HepG2 (cell line): ENCODE data around the gene MYO5B. TPM values are rescaled to one million over a fixed set of nuclear protein-coding genes. Genes with fewer than 3 reads are reported as not detected.

Experiments used
- ATAC-seq: fragments of 200-7000 bp; cut with Tn5 transposase; 3 replicates; pipeline ENCODE4 v1.9.1; 2020; ENCODE audit warnings: mild to moderate bottlenecking, moderate library complexity
- BruUV-seq: library from RNA; stranded (reverse); fragments of 400-500 nt; replicated peaks from 2 replicates; lab custom pipeline; 2021; lab: Mats Ljungman, UMichigan
- CTCF ChIA-PET: fragments of 300-600 bp; formaldehyde crosslinking; extraction: SDS; loops from one replicate; lab custom pipeline; 2021; ENCODE audit warnings: low total read pairs, inconsistent platforms, low intra/inter-chr PET ratio; lab: Yijun Ruan, JAX
- POLR2A ChIA-PET: fragments of 350-600 bp; sonication (Branson Sonifier 250); formaldehyde crosslinking; loops from one replicate; lab custom pipeline; 2020; ENCODE audit warnings: antibody characterized with exemption, inconsistent platforms; lab: Yijun Ruan, JAX
- DNase-seq: peaks from one replicate; pipeline ENCODE4 v3.0.0-alpha.2; 2015; ENCODE audit warnings: low spot score
- FAIRE-seq: peaks from 3 replicates; lab custom pipeline; 2011; peaks lifted over from hg19 to GRCh38; lab: Jason Lieb, UNC
- H2AFZ ChIP-seq: one replicate; pipeline ENCODE4 v1.6.1; 2011; ENCODE audit warnings: low read length, inconsistent platforms
- H3K27ac ChIP-seq: fragments of 300-600 bp; 3 replicates; pipeline ENCODE4 v1.8.0; 2011; ENCODE audit warnings: mixed run types, mild to moderate bottlenecking, mixed read lengths, low read length, inconsistent platforms; ENCODE audit not compliant: insufficient read depth; ENCODE audit errors: extremely low read length
- H3K27me3 ChIP-seq, 2 experiments: fragments of 200-600 bp in 1 of 2; 2 replicates in 1 of 2; 3 replicates in 1 of 2; pipeline versions ENCODE4 v1.6.0 to v1.8.0; 2011; ENCODE audit warnings: low read length in 2 of 2, mild to moderate bottlenecking in 2 of 2, moderate library complexity in 2 of 2, inconsistent platforms in 1 of 2; ENCODE audit not compliant: insufficient read depth in 2 of 2, control insufficient read depth in 1 of 2
- H3K36me3 ChIP-seq, 2 experiments: fragments of 200-600 bp in 1 of 2; replicated peaks in 1 of 2; 2 replicates in 1 of 2; 3 replicates in 1 of 2; pipeline versions ENCODE4 v1.5.1 to v1.8.0; 2011; ENCODE audit warnings: low read length in 2 of 2, inconsistent platforms in 1 of 2; ENCODE audit not compliant: insufficient read depth in 2 of 2, control insufficient read depth in 1 of 2
- H3K4me1 ChIP-seq: 2 replicates; pipeline ENCODE4 v1.5.1; 2012; ENCODE audit warnings: low read length, inconsistent platforms; ENCODE audit not compliant: insufficient read depth
- H3K4me2 ChIP-seq: 2 replicates; pipeline ENCODE4 v1.6.0; 2011; ENCODE audit warnings: low read depth, low read length, inconsistent platforms
- H3K4me3 ChIP-seq, 3 experiments: fragments of 200-600 bp in 1 of 3; sonication (generic), shearing (Covaris generic) in 1 of 3; replicated peaks in 1 of 3; 2 replicates each; pipeline ENCODE4 v1.5.1; 2011 to 2016; ENCODE audit warnings: low read length in 3 of 3, inconsistent platforms in 2 of 3, low read depth in 2 of 3, mild to moderate bottlenecking in 2 of 3, control low read depth in 1 of 3, mixed read lengths in 1 of 3; ENCODE audit not compliant: insufficient read depth in 1 of 3
- H3K79me2 ChIP-seq: one replicate; pipeline ENCODE4 v1.6.1; 2011; ENCODE audit warnings: low read length, inconsistent platforms; ENCODE audit not compliant: insufficient read depth
- H3K9ac ChIP-seq: 2 replicates; pipeline ENCODE4 v1.6.0; 2011; ENCODE audit warnings: mild to moderate bottlenecking, low read depth, low read length, inconsistent platforms; ENCODE audit not compliant: insufficient read depth
- H3K9me3 ChIP-seq: 2 replicates; pipeline ENCODE4 v1.5.1; 2012; ENCODE audit warnings: mild to moderate bottlenecking, low read length
- H4K20me1 ChIP-seq: 2 replicates; pipeline ENCODE4 v1.6.0; 2011; ENCODE audit warnings: inconsistent platforms, mild to moderate bottlenecking, low read length, moderate library complexity; ENCODE audit not compliant: insufficient read depth
- ELF1 ChIP-seq: sonication (generic); formaldehyde crosslinking; IDR thresholded peaks from 2 replicates; pipeline ENCODE4 v1.4.0; 2020; ENCODE audit warnings: missing genetic modification reagents
- ERF ChIP-seq: IDR thresholded peaks from 2 replicates; pipeline ENCODE4 v1.6.1; 2018; ENCODE audit warnings: missing biosample characterization, missing genetic modification reagents
- KAT8 ChIP-seq: IDR thresholded peaks from 2 replicates; pipeline ENCODE4 v1.6.1; 2016; ENCODE audit warnings: missing genetic modification reagents, missing compliant biosample characterization
- MED13 ChIP-seq: sonication (generic); formaldehyde crosslinking; IDR thresholded peaks from 2 replicates; pipeline ENCODE4 v1.5.0; 2020; ENCODE audit warnings: missing genetic modification reagents
- MTF2 ChIP-seq: sonication (generic); formaldehyde crosslinking; IDR thresholded peaks from 2 replicates; pipeline ENCODE4 v1.5.0; 2020; ENCODE audit warnings: missing genetic modification reagents, borderline replicate concordance
- NFYC ChIP-seq: IDR thresholded peaks from 2 replicates; pipeline ENCODE4 v1.6.1; 2016; ENCODE audit warnings: missing genetic modification reagents, missing compliant biosample characterization
- PHB2 ChIP-seq: fragments of 450-650 bp; IDR thresholded peaks from 2 replicates; pipeline ENCODE4 v1.6.1; 2018; ENCODE audit not compliant: partially characterized antibody
- SP5 ChIP-seq: IDR thresholded peaks from 2 replicates; pipeline ENCODE4 v1.6.1; 2016; ENCODE audit warnings: low read depth, borderline replicate concordance
- ZIK1 ChIP-seq: sonication (generic); formaldehyde crosslinking; IDR thresholded peaks from 2 replicates; pipeline ENCODE4 v1.5.0; 2020; ENCODE audit warnings: mild to moderate bottlenecking, low read depth, missing genetic modification reagents, borderline replicate concordance
- ZNF724P ChIP-seq: sonication (generic); formaldehyde crosslinking; IDR thresholded peaks from 2 replicates; pipeline ENCODE4 v1.8.0; 2022; ENCODE audit warnings: missing genetic modification reagents, borderline replicate concordance
- ZNF740 ChIP-seq: sonication (generic); formaldehyde crosslinking; IDR thresholded peaks from 2 replicates; pipeline ENCODE4 v1.4.0; 2020; ENCODE audit warnings: missing genetic modification reagents
- WGBS: methylation state at CpG from one replicate; pipeline ENCODE4 v1.1.6; 2017; ENCODE audit warnings: low lambda C conversion rate; 5-methylcytosine and 5-hydroxymethylcytosine counted together
- in situ Hi-C: cut with HindIII; loops from 2 replicates; pipeline ENCODE4 v1.10.0; 2017; ENCODE audit warnings: low pct_unique_long_range_greater_than_20kb; ENCODE audit not compliant: extremely low pct_ligation_motif_present
- intact Hi-C: fragments of 100-400 bp; cut with micrococcal nuclease; formaldehyde crosslinking; loops from one replicate; pipeline ENCODE4 v1.10.0; 2022; ENCODE audit not compliant: unreplicated experiment
- polyA plus RNA-seq, 8 experiments: library from polyadenylated mRNA; depleted of rRNA in 3 of 8; stranded (reverse) in 7 of 8; unstranded in 1 of 8; fragments of >200 nt; fragmentation: Illumina TruSeq in 4 of 8; extraction: Trizol in 4 of 8; gene quantifications; 2 replicates each; pipeline versions ENCODE4 v1.2.1 to v1.2.3, GENCODE V29; 2011 to 2016; ENCODE audit warnings: low read depth in 4 of 8, missing spikeins in 1 of 8, mixed read lengths in 1 of 8; ENCODE audit not compliant: insufficient read depth in 1 of 8
- total RNA-seq, 5 experiments: library from RNA; depleted of rRNA; stranded (reverse); fragments of >200 nt; fragmentation: Illumina TruSeq; extraction: Trizol; gene quantifications; 2 replicates each; pipeline ENCODE4 v1.2.3, GENCODE V29; 2016; ENCODE audit warnings: low read depth in 1 of 5
- TF ChIP-seq, protein P1 (sequence below): sonication (generic); formaldehyde crosslinking; IDR thresholded peaks from 2 replicates; pipeline ENCODE4 v1.5.0; 2020; ENCODE audit warnings: mild to moderate bottlenecking, missing genetic modification reagents, moderate library complexity

The MYO5B gene
- total and polyA plus RNA-seq, 2 of the 13 experiments (the other 11 are each of a cell fraction or from before 2014, with no cell fraction given) = 13.1 to 24.0 TPM

DNA sequence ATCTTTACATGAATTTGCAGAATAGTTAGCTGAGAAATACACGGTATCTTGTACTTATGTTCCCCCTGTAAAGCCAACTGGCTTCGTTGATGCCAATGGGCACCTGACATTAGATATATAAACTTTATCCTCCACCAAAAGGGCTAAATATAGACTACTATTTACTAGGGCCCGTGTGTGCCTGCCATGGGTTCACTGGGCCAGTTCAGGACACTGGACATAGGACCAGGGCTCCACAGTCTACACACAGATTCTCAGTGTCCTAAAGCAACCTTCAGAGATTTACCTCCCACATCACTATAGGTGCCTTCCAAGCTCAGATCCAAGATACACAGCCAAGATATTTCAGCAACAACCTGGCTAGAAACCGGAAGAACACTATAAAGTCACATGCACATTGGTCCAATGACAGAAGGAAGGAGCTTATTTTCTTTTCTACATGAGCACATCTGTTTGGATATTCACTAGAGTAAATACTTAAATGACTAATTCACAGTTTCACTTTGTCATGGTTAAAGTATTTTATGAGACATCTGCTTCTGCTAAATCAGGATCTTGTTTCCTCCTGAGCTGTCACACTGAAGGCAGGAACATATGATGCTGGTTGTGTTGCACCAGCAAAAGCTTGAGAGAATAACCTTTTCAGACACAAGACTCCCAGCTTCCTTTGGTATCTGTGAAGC lies 95.1 kb downstream of the MYO5B start (continued):
- TF ChIP-seq ZNF740 (CRISPR knock-in tag) (no peak), ZNF724P (CRISPR knock-in tag) (no peak), ELF1 (CRISPR knock-in tag) (no peak), NFYC (CRISPR knock-in tag) (no peak)

DNA sequence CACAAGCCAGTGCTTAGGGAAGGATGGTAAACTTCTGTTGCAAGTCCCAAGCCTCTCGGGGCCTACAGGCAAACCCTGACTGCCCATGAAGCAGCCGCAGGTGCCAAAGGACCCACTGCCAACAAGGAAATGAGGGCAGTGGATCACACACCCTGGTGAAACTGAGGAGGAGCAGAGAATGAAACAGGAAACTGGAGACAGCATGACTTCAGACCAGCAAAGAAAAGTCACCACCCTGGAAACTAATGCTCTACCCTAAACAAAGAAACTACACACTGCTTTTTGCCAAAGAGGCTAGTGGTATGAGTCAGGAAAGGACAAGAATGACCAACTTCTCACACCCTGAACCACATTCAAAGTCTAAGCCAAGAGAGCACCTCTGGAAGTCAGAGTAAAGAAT lies 97.2 kb downstream of the MYO5B start:
- TF ChIP-seq MED13 (CRISPR knock-in tag) = no peak
- TF ChIP-seq ZIK1 = no peak
- TF ChIP-seq PHB2 = no peak
- no peak for TF ChIP-seq MTF2 (CRISPR knock-in tag)
- TF ChIP-seq SP5 = no peak
- no peak for TF ChIP-seq KAT8 (CRISPR knock-in tag)
- no peak for TF ChIP-seq ERF
- TF ChIP-seq, protein P1, sequence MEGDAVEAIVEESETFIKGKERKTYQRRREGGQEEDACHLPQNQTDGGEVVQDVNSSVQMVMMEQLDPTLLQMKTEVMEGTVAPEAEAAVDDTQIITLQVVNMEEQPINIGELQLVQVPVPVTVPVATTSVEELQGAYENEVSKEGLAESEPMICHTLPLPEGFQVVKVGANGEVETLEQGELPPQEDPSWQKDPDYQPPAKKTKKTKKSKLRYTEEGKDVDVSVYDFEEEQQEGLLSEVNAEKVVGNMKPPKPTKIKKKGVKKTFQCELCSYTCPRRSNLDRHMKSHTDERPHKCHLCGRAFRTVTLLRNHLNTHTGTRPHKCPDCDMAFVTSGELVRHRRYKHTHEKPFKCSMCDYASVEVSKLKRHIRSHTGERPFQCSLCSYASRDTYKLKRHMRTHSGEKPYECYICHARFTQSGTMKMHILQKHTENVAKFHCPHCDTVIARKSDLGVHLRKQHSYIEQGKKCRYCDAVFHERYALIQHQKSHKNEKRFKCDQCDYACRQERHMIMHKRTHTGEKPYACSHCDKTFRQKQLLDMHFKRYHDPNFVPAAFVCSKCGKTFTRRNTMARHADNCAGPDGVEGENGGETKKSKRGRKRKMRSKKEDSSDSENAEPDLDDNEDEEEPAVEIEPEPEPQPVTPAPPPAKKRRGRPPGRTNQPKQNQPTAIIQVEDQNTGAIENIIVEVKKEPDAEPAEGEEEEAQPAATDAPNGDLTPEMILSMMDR (CRISPR knock-in tag) = no peak
- no peak overlapping the region for H3K9ac ChIP-seq
- peaks cover 22% of the 10 kb centered on the region for H3K4me1 ChIP-seq
- no peak for FAIRE-seq
- in situ Hi-C loops = no loop called here
- DNase-seq = peak; percentile 24
- H3K4me2 ChIP-seq = no peak overlapping the region
- no peaks in the 10 kb centered on the region for H4K20me1 ChIP-seq
- ChIA-PET CTCF (no interaction called here), POLR2A (no interaction called here)
- H3K9me3 ChIP-seq = no peaks in the 10 kb centered on the region
- H3K79me2 ChIP-seq = no peaks in the 10 kb centered on the region
- no peak for ATAC-seq
- H3K4me3 ChIP-seq = no peak overlapping the region
- BruUV-seq = no TSS peak
- no peaks in the 10 kb centered on the region for H3K27me3 ChIP-seq
- intact Hi-C loops = no loop called here
- WGBS = 81% methylated on average over 2 of the region's 2 CpGs
- no peak overlapping the region for H3K27ac ChIP-seq
- no peaks in the 10 kb centered on the region for H3K36me3 ChIP-seq
- no peak overlapping the region for H2AFZ ChIP-seq
